H1 (cell line): Measurements from ENCODE around the gene POLR2H. TPM values are rescaled to one million over a fixed set of nuclear protein-coding genes. Genes with fewer than 3 reads are reported as not detected.

Source experiments
- CTCF ChIA-PET: fragments of 300-600 bp; sonication (Branson Sonifier 250); formaldehyde crosslinking; loops from one replicate; lab custom pipeline; 2021; ENCODE audit not compliant: partially characterized antibody; lab: Charles Lee
- POLR2A ChIA-PET: fragments of 300-600 bp; sonication (Branson Sonifier 250); formaldehyde crosslinking; loops from one replicate; lab custom pipeline; 2021; ENCODE audit warnings: inconsistent platforms; ENCODE audit not compliant: partially characterized antibody; lab: Charles Lee
- DNase-seq, 2 experiments: peaks; one replicate each; pipeline versions ENCODE4 v3.0.0 to v3.0.0-alpha.2; 2010 to 2022; ENCODE audit warnings: low spot score in 2 of 2, low read depth in 1 of 2, mixed read lengths in 1 of 2
- FAIRE-seq: peaks from 2 replicates; lab custom pipeline; 2011; peaks lifted over from hg19 to GRCh38; lab: Jason Lieb, UNC
- H2AFZ ChIP-seq: 2 replicates; pipeline ENCODE4 v1.8.1; 2012; ENCODE audit warnings: low read length, inconsistent platforms
- H2AK5ac ChIP-seq: 2 replicates; pipeline ENCODE4 v1.6.1; 2013; ENCODE audit warnings: low read depth, low read length
- H2BK120ac ChIP-seq: replicated peaks from 2 replicates; pipeline ENCODE3; 2013; ENCODE audit warnings: low read depth, low read length, inconsistent platforms
- H2BK12ac ChIP-seq: 2 replicates; pipeline ENCODE4 v1.6.1; 2013; ENCODE audit warnings: low read depth, low read length
- H2BK15ac ChIP-seq: 2 replicates; pipeline ENCODE4 v1.6.1; 2013; ENCODE audit warnings: low read length
- H2BK20ac ChIP-seq: 2 replicates; pipeline ENCODE4 v1.6.1; 2013; ENCODE audit warnings: low read length
- H2BK5ac ChIP-seq: 2 replicates; pipeline ENCODE4 v1.6.1; 2013; ENCODE audit warnings: low read depth, low read length
- H3K14ac ChIP-seq: 2 replicates; pipeline ENCODE4 v1.6.1; 2013; ENCODE audit warnings: inconsistent platforms; ENCODE audit not compliant: insufficient read length
- H3K18ac ChIP-seq: 2 replicates; pipeline ENCODE4 v1.6.1; 2013; ENCODE audit warnings: low read length; ENCODE audit errors: extremely low read depth
- H3K23ac ChIP-seq: 2 replicates; pipeline ENCODE4 v1.6.1; 2013; ENCODE audit warnings: inconsistent platforms; ENCODE audit not compliant: insufficient read length
- H3K23me2 ChIP-seq: 2 replicates; pipeline ENCODE4 v1.6.1; 2013; ENCODE audit warnings: low read depth, low read length
- H3K27ac ChIP-seq: 2 replicates; pipeline ENCODE4 v1.6.1; 2011; ENCODE audit warnings: low read depth, low read length, inconsistent platforms
- H3K27me3 ChIP-seq, 4 experiments: replicated peaks in 1 of 4; 1 replicate in 1 of 4; 2 replicates in 3 of 4; pipeline versions ENCODE4 v1.6.1 to v1.8.1; 2011 to 2013; ENCODE audit warnings: low read length in 3 of 4, mild to moderate bottlenecking in 3 of 4, inconsistent platforms in 2 of 4, mixed read lengths in 2 of 4, moderate library complexity in 1 of 4; ENCODE audit not compliant: control insufficient read depth in 3 of 4, insufficient read depth in 3 of 4; ENCODE audit errors: extremely low read depth in 1 of 4
- H3K36me3 ChIP-seq, 4 experiments: 2 replicates each; pipeline versions ENCODE4 v1.6.1 to v1.8.1; 2011 to 2013; ENCODE audit warnings: mild to moderate bottlenecking in 4 of 4, low read length in 3 of 4, moderate library complexity in 2 of 4, control low read depth in 1 of 4, inconsistent platforms in 1 of 4; ENCODE audit not compliant: insufficient read depth in 4 of 4, control insufficient read depth in 2 of 4
- H3K4ac ChIP-seq: replicated peaks from 2 replicates; pipeline ENCODE3; 2013; ENCODE audit warnings: low read length, low read depth, mixed read lengths, inconsistent platforms; ENCODE audit not compliant: insufficient read length
- H3K4me1 ChIP-seq, 4 experiments: replicated peaks in 1 of 4; 1 replicate in 1 of 4; 2 replicates in 3 of 4; pipeline versions ENCODE4 v1.6.1 to v1.8.1; 2011 to 2013; ENCODE audit warnings: low read length in 3 of 4, inconsistent platforms in 2 of 4, mixed read lengths in 1 of 4; ENCODE audit not compliant: insufficient read depth in 4 of 4, control insufficient read depth in 3 of 4
- H3K4me2 ChIP-seq, 2 experiments: 2 replicates each; pipeline versions ENCODE4 v1.6.1 to v1.8.1; 2011 to 2013; ENCODE audit warnings: low read depth in 2 of 2, low read length in 2 of 2, control low read depth in 1 of 2, inconsistent platforms in 1 of 2, mild to moderate bottlenecking in 1 of 2; ENCODE audit not compliant: insufficient read depth in 1 of 2
- H3K4me3 ChIP-seq, 4 experiments: fragments of 200-600, 300-600 bp in 1 of 4; sonication (generic), shearing (Covaris generic), sonication (Bioruptor Twin) in 1 of 4; 2 replicates each; pipeline versions ENCODE4 v1.5.1 to v1.8.1; 2011 to 2016; ENCODE audit warnings: low read length in 4 of 4, low read depth in 3 of 4, control low read depth in 2 of 4, inconsistent platforms in 2 of 4, mild to moderate bottlenecking in 2 of 4, mixed read lengths in 1 of 4, moderate library complexity in 1 of 4; ENCODE audit not compliant: insufficient read depth in 2 of 4; ENCODE audit errors: extremely low read depth in 1 of 4
- H3K56ac ChIP-seq: replicated peaks from 2 replicates; pipeline ENCODE3; 2013; ENCODE audit warnings: low read depth, mild to moderate bottlenecking, mixed read lengths, low read length, inconsistent platforms; ENCODE audit not compliant: insufficient read length
- H3K79me1 ChIP-seq: 2 replicates; pipeline ENCODE4 v1.6.1; 2013; ENCODE audit warnings: low read depth, low read length, control low read depth
- H3K79me2 ChIP-seq, 2 experiments: 2 replicates each; pipeline versions ENCODE4 v1.6.1 to v1.8.1; 2012 to 2013; ENCODE audit warnings: low read length in 2 of 2, mild to moderate bottlenecking in 2 of 2, inconsistent platforms in 1 of 2; ENCODE audit not compliant: insufficient read depth in 2 of 2, control insufficient read depth in 1 of 2
- H3K9ac ChIP-seq, 4 experiments: replicated peaks in 1 of 4; 1 replicate in 1 of 4; 2 replicates in 3 of 4; pipeline versions ENCODE4 v1.6.1 to v1.8.1; 2011 to 2013; ENCODE audit warnings: low read depth in 3 of 4, low read length in 3 of 4, control low read depth in 2 of 4, mild to moderate bottlenecking in 2 of 4, moderate library complexity in 2 of 4, inconsistent platforms in 1 of 4; ENCODE audit errors: extremely low read depth in 1 of 4
- H3K9me3 ChIP-seq, 2 experiments: 2 replicates each; pipeline versions ENCODE4 v1.6.1 to v1.8.1; 2012 to 2013; ENCODE audit warnings: mild to moderate bottlenecking in 2 of 2, moderate library complexity in 2 of 2, control low read depth in 1 of 2, inconsistent platforms in 1 of 2, low read depth in 1 of 2, low read length in 1 of 2, mixed read lengths in 1 of 2; ENCODE audit not compliant: insufficient read depth in 2 of 2
- H4K20me1 ChIP-seq, 2 experiments: replicated peaks in 1 of 2; 2 replicates each; pipeline versions ENCODE3 to v1.8.1; 2011 to 2013; ENCODE audit warnings: inconsistent platforms in 2 of 2, low read length in 2 of 2, mild to moderate bottlenecking in 1 of 2; ENCODE audit not compliant: insufficient read depth in 2 of 2, control insufficient read depth in 1 of 2
- H4K5ac ChIP-seq: 2 replicates; pipeline ENCODE4 v1.6.1; 2013; ENCODE audit warnings: low read length, low read depth, mixed read lengths, inconsistent platforms; ENCODE audit not compliant: insufficient read length
- H4K8ac ChIP-seq: 2 replicates; pipeline ENCODE4 v1.8.0; 2013; ENCODE audit warnings: mild to moderate bottlenecking, moderate library complexity, low read length, inconsistent platforms; ENCODE audit not compliant: insufficient read depth; ENCODE audit errors: extremely low read depth
- H4K91ac ChIP-seq: replicated peaks from 2 replicates; pipeline ENCODE3; 2013; ENCODE audit warnings: low read length, mixed read lengths, inconsistent platforms; ENCODE audit not compliant: insufficient read length
- BACH1 ChIP-seq: IDR thresholded peaks from 2 replicates; pipeline ENCODE4 v1.6.1; 2012; ENCODE audit warnings: low read length, improper control_type of control experiment
- BRCA1 ChIP-seq: IDR thresholded peaks from 2 replicates; pipeline ENCODE4 v1.6.1; 2012; ENCODE audit warnings: low read depth, low read length, improper control_type of control experiment
- CREB1 ChIP-seq: IDR thresholded peaks from 2 replicates; pipeline ENCODE4 v1.6.1; 2012; ENCODE audit warnings: inconsistent platforms
- EGR1 ChIP-seq: IDR thresholded peaks from 2 replicates; pipeline ENCODE4 v1.6.1; 2011; ENCODE audit warnings: low read depth, low read length, borderline replicate concordance
- HDAC6 ChIP-seq: IDR thresholded peaks from one replicate; pipeline ENCODE4 v1.7.1; 2012; ENCODE audit warnings: low read depth, mild to moderate bottlenecking, inconsistent platforms, low read length, moderate library complexity
- JUND ChIP-seq: IDR thresholded peaks from 2 replicates; pipeline ENCODE4 v1.6.1; 2011; ENCODE audit warnings: mild to moderate bottlenecking, improper control_type of control experiment, low read length
- KDM1A ChIP-seq: fragments of 200-600, 300-600 bp; sonication (generic); IDR thresholded peaks from 2 replicates; pipeline ENCODE4 v1.7.1; 2016; ENCODE audit warnings: mild to moderate bottlenecking, low read length, borderline replicate concordance
- KDM4A ChIP-seq: IDR thresholded peaks from one replicate; pipeline ENCODE4 v1.7.1; 2012; ENCODE audit warnings: low read depth, mild to moderate bottlenecking, moderate library complexity, low read length, inconsistent platforms; ENCODE audit not compliant: severe bottlenecking
- POLR2A ChIP-seq, 2 experiments: IDR thresholded peaks; 1 replicate in 1 of 2; 2 replicates in 1 of 2; pipeline ENCODE4 v1.6.1; 2011; ENCODE audit warnings: low read depth in 2 of 2, low read length in 2 of 2, mild to moderate bottlenecking in 2 of 2; ENCODE audit errors: control extremely low read depth in 1 of 2
- POLR2AphosphoS5 ChIP-seq: IDR thresholded peaks from 2 replicates; pipeline ENCODE4 v1.6.1; 2011; ENCODE audit warnings: low read depth, low read length
- POU5F1 ChIP-seq: IDR thresholded peaks from 2 replicates; pipeline ENCODE4 v1.6.1; 2011; ENCODE audit warnings: low read depth, mild to moderate bottlenecking, low read length, moderate library complexity
- RNF2 ChIP-seq: fragments of 200-900, 300-1000 bp; sonication (generic); IDR thresholded peaks from 2 replicates; pipeline ENCODE4 v1.7.1; 2016; ENCODE audit warnings: borderline replicate concordance, low read depth, mild to moderate bottlenecking, antibody characterized with exemption, low read length; ENCODE audit not compliant: poor library complexity, severe bottlenecking; ENCODE audit errors: missing control alignments
- RXRA ChIP-seq: IDR thresholded peaks from 2 replicates; pipeline ENCODE4 v1.6.1; 2011; ENCODE audit warnings: low read depth, mild to moderate bottlenecking, low read length, moderate library complexity; ENCODE audit not compliant: insufficient read depth
- SP2 ChIP-seq: IDR thresholded peaks from 2 replicates; pipeline ENCODE4 v1.6.1; 2012; ENCODE audit warnings: mild to moderate bottlenecking, low read length, inconsistent platforms
- WGBS, 2 experiments: shearing (Covaris generic) in 1 of 2; methylation state at CpG; one replicate each; pipeline versions ENCODE4 v1.1.6 to v1.1.7; 2013 to 2015; ENCODE audit warnings: low lambda C conversion rate in 2 of 2, mixed read lengths in 2 of 2, inconsistent platforms in 1 of 2, low coverage in 1 of 2, missing lambda C conversion rate in 1 of 2; ENCODE audit not compliant: insufficient replicate concordance in 2 of 2, insufficient coverage in 1 of 2, insufficient read length in 1 of 2; ENCODE audit errors: extremely low coverage in 1 of 2, missing lambda C conversion rate in 1 of 2; 5-methylcytosine and 5-hydroxymethylcytosine counted together
- polyA plus RNA-seq, 7 experiments: library from polyadenylated mRNA; depleted of rRNA in 3 of 7; stranded (reverse) in 5 of 7; unstranded in 2 of 7; fragments of >200 nt in 5 of 7; fragments of 200-250 nt in 2 of 7; gene quantifications; 1 replicate in 5 of 7; 2 replicates in 1 of 7; 4 replicates in 1 of 7; pipeline versions ENCODE4 v1.2.1 to v1.2.3, GENCODE V29; 2011 to 2013; ENCODE audit warnings: missing spikeins in 2 of 7, mixed read lengths in 2 of 7
- total RNA-seq: library from RNA; stranded (reverse); fragmentation: NEBNext Ultra II Directional; extraction: Animal tissue kit (Norgen Biotek cat#: 25700); gene quantifications from 2 replicates; pipeline ENCODE4 v1.2.1, GENCODE V29; 2021

Gene POLR2H
- total and polyA plus RNA-seq, 2 of the 8 experiments (the other 6 are each of a cell fraction or from before 2014, with no cell fraction given), result 113 to 335 TPM

GRCh38 chr3:184383033-184383740 lies 21.7 kb downstream of the POLR2H start:
- no peak overlapping the region for H4K8ac ChIP-seq
- no peak overlapping the region for H2BK20ac ChIP-seq
- H3K23me2 ChIP-seq, result peaks cover 15% of the 10 kb centered on the region; the same call in 1 of the 2 replicates
- H4K5ac ChIP-seq, result no peak overlapping the region
- no peak overlapping the region for H2AFZ ChIP-seq
- no peak overlapping the region for H3K27ac ChIP-seq
- H4K20me1 ChIP-seq, result peaks cover 2 to 9% of the 10 kb centered on the region in 2 experiments
- no peaks in the 10 kb centered on the region for H3K79me2 ChIP-seq
- peak overlapping the region; percentile 39; the same call in 1 of the 2 replicates for H2BK12ac ChIP-seq
- ChIA-PET POLR2A (no interaction called here), CTCF (interaction anchor here (1.2 to 8.3 kb wide), 6 partner anchors 10 to 158 kb away, joined by 4 to 78 read pairs (median 10); no protein-coding TSS in a partner anchor)
- peak overlapping the region; percentile 92; the same call in 1 of the 2 replicates for H2BK15ac ChIP-seq
- H4K91ac ChIP-seq, result no peak overlapping the region
- H3K56ac ChIP-seq, result no peak overlapping the region
- no peak overlapping the region for H3K9ac ChIP-seq
- H3K23ac ChIP-seq, result no peak overlapping the region
- no peak overlapping the region for H3K14ac ChIP-seq
- H3K36me3 ChIP-seq, result no peaks in the 10 kb centered on the region
- H3K9me3 ChIP-seq, result no peaks in the 10 kb centered on the region
- whole genome bisulfite sequencing, 2 experiments, result 85% methylated on average over 15 of the region's 15 CpGs; no CpG with 5 or more reads in 1 of the 2 experiments
- no peaks in the 10 kb centered on the region for H3K79me1 ChIP-seq
- DNase-seq, result no peak
- peaks cover 31 to 49% (median 45%) of the 10 kb centered on the region in 4 experiments for H3K27me3 ChIP-seq
- H3K4me1 ChIP-seq, result peaks cover 0 to 24% (median 16%) of the 10 kb centered on the region in 4 experiments; a peak in 6 of 7 replicates
- 0 out of 2 replicates have a peak overlapping the region, but pooled peaks have one; percentile 48 for H2AK5ac ChIP-seq
- no peak overlapping the region for H3K4ac ChIP-seq
- peak overlapping the region; percentile 19; the same call in 1 of the 2 replicates for H3K18ac ChIP-seq
- no peak overlapping the region for H2BK120ac ChIP-seq
- no peak overlapping the region for H3K4me3 ChIP-seq
- FAIRE-seq, result no peak
- no peak overlapping the region for H2BK5ac ChIP-seq
- H3K4me2 ChIP-seq, result no peak overlapping the region
- TF ChIP-seq RNF2, result no peak
- no peak for TF ChIP-seq CREB1
- no peak for TF ChIP-seq KDM4A
- TF ChIP-seq SP2, result no peak
- no peak for TF ChIP-seq POU5F1
- no peak for TF ChIP-seq HDAC6
- no peak for TF ChIP-seq JUND
- TF ChIP-seq RXRA, result no peak
- TF ChIP-seq BACH1, result no peak
- no peak for TF ChIP-seq KDM1A
- no peak for TF ChIP-seq BRCA1
- no peak for TF ChIP-seq POLR2AphosphoS5
- TF ChIP-seq POLR2A (IDR thresholded peaks at IDR 0.05; ENCODE audit: control extremely low read depth in 1 of 2, low read depth in 2 of 2, low read length in 2 of 2), result no peak
- TF ChIP-seq EGR1, result no peak
